GM19035 (cell line): ENCODE results near the gene ZDHHC18.

ENCODE experiments used
- ATAC-seq: cut with Tn5 transposase; IDR thresholded peaks from one replicate; pipeline ENCODE4 v1.9.1; 2021; ENCODE audit not compliant: unreplicated experiment

The ZDHHC18 gene

GRCh38 chr1:26826261-26827105, at the start of gene ZDHHC18:
Gene ZDHHC18, plus strand, starts transcription at chr1:26826688. Its CDS starts 117 bp downstream, at chr1:26826805.
- peak; percentile 77 for ATAC-seq

GRCh38 chr1:26779098-26779668, 47.3 kb upstream of the ZDHHC18 start:
- no peak for ATAC-seq

- no peak for ATAC-seq
Observed at GRCh38 chr1:26780344-26780957, 46.0 kb upstream of the ZDHHC18 start.

GRCh38 chr1:26781206-26781825, 45.2 kb upstream of the ZDHHC18 start:
- ATAC-seq = no peak

- ATAC-seq = no peak
Observed at GRCh38 chr1:26782521-26783212, 43.8 kb upstream of the ZDHHC18 start.

- ATAC-seq = no peak
Observed at GRCh38 chr1:26783646-26784022, 42.9 kb upstream of the ZDHHC18 start.

GRCh38 chr1:26784023-26784871, 42.2 kb upstream of the ZDHHC18 start:
- ATAC-seq = no peak

GRCh38 chr1:26784886-26785285, 41.6 kb upstream of the ZDHHC18 start:
- no peak for ATAC-seq

- no peak for ATAC-seq
Observed at GRCh38 chr1:26785611-26786436, 40.7 kb upstream of the ZDHHC18 start.

GRCh38 chr1:26786437-26787380, 39.8 kb upstream of the ZDHHC18 start:
- no peak for ATAC-seq

GRCh38 chr1:26787381-26787705, 39.1 kb upstream of the ZDHHC18 start:
- ATAC-seq = peak; percentile 45

GRCh38 chr1:26787706-26788514, 38.6 kb upstream of the ZDHHC18 start, which contains the start of gene PIGV:
Gene PIGV, plus strand, starts transcription at chr1:26787950. Its CDS starts 2,866 bp downstream, at chr1:26790816.
- ATAC-seq = peak; percentile 72

GRCh38 chr1:26788515-26788785, 38.0 kb upstream of the ZDHHC18 start:
- no peak for ATAC-seq

- ATAC-seq = no peak
Observed at GRCh38 chr1:26788836-26789611, 37.5 kb upstream of the ZDHHC18 start.

- no peak for ATAC-seq
Observed at GRCh38 chr1:26789612-26789865, 36.9 kb upstream of the ZDHHC18 start.

- no peak for ATAC-seq
Observed at GRCh38 chr1:26789931-26790330, 36.6 kb upstream of the ZDHHC18 start.

GRCh38 chr1:26790551-26790953, 35.9 kb upstream of the ZDHHC18 start:
- no peak for ATAC-seq
